Measurements from ENCODE around the gene SNX22. TPM values are rescaled to one million over a fixed set of nuclear protein-coding genes. Genes with fewer than 3 reads are reported as not detected.
A peak's percentile ranks its signal among the peaks of the same experiment; 100 is the strongest.

SNX22 gene
- total and polyA plus RNA-seq, 9 of the 15 experiments (the other 6 are each of a cell fraction or from before 2014, with no cell fraction given) = 0.91 to 3.0 (median 2.0) TPM

DNA sequence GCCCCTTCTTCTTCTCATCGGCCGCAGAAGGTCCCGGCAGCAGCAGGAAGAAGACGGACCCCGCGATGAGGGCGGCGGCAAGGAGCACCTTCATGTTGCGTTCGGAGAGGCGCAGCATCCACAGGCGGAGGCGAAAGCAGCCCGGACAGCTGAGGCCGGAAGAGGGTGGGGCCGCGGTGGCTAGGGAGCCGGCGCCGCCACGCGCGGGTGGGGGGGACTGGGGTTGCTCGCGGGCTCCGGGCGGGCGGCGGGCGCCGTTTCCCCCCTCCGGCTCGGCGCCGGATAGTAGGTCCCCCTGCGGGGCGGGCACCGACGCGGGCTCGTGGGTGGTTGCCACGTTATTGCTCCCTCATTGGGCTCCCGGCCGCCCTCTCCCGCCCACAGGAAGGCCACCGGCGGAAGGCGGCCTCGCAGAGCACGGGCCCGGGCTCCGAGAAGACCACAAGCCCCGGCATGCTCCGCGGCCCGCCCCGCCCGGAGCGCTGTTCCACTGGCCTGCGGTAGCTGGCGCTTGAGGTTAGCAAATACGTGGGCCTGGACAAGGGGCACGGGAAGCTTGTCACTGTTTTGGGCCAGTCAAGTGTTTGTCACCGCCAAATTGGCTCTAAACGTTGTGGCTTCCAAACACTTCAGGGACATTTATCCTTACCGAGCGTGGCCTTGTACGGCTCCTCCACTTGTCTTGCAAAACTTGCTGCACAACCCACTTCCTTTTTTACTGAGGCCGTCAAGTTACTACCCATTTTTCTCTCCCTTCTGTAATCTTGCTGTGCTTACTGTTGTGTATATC lies 11.5 kb downstream of the SNX22 start, which contains the start of gene PPIB (continued):
- TF ChIP-seq GATAD2A (IDR thresholded peaks at IDR 0.05) (no peak), KLF13 (tag; IDR thresholded peaks at IDR 0.05; ENCODE audit: borderline replicate concordance, low read depth) (peak; percentile 43; the same call in 1 of the 2 replicates), POLR2AphosphoS2 (IDR thresholded peaks at IDR 0.05; ENCODE audit: low read length) (no peak; the same call in 1 of the 2 replicates), NBN (IDR thresholded peaks at IDR 0.05; ENCODE audit: low read depth) (peak; percentile 64; the same call in 1 of the 2 replicates), STAT5A (IDR thresholded peaks at IDR 0.05; ENCODE audit: borderline replicate concordance, low read length) (no peak), HOXB6 (CRISPR knock-in tag; IDR thresholded peaks at IDR 0.05; ENCODE audit: borderline replicate concordance) (no peak), PTBP1 (IDR thresholded peaks at IDR 0.05; ENCODE audit: low read depth, low read length) (no peak), ZNF384 (IDR thresholded peaks at IDR 0.05; ENCODE audit: low read depth, low read length) (no peak; the same call in 1 of the 2 replicates), SLC30A9 (CRISPR knock-in tag; IDR thresholded peaks at IDR 0.05) (no peak), ZNF23 (CRISPR knock-in tag; IDR thresholded peaks at IDR 0.05) (no peak), HEY1 (CRISPR knock-in tag; IDR thresholded peaks at IDR 0.05; ENCODE audit: borderline replicate concordance) (no peak), ZNF830 (CRISPR knock-in tag; IDR thresholded peaks at IDR 0.05) (no peak), NR3C1 (CRISPR knock-in tag; IDR thresholded peaks at IDR 0.05) (no peak), ZNF143 (CRISPR knock-in tag; IDR thresholded peaks at IDR 0.05) (peak; percentile 91), RUNX1 (IDR thresholded peaks at IDR 0.05; ENCODE audit: low read depth) (no peak), MEF2D (tag; conservative IDR thresholded peaks at IDR 0.05; ENCODE audit: low read depth) (no peak)
- TF ChIP-seq, protein P1, sequence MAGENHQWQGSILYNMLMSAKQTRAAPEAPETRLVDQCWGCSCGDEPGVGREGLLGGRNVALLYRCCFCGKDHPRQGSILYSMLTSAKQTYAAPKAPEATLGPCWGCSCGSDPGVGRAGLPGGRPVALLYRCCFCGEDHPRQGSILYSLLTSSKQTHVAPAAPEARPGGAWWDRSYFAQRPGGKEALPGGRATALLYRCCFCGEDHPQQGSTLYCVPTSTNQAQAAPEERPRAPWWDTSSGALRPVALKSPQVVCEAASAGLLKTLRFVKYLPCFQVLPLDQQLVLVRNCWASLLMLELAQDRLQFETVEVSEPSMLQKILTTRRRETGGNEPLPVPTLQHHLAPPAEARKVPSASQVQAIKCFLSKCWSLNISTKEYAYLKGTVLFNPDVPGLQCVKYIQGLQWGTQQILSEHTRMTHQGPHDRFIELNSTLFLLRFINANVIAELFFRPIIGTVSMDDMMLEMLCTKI (IDR thresholded peaks at IDR 0.05; ENCODE audit: partially characterized antibody) = no peak
- TF ChIP-seq, protein P2, sequence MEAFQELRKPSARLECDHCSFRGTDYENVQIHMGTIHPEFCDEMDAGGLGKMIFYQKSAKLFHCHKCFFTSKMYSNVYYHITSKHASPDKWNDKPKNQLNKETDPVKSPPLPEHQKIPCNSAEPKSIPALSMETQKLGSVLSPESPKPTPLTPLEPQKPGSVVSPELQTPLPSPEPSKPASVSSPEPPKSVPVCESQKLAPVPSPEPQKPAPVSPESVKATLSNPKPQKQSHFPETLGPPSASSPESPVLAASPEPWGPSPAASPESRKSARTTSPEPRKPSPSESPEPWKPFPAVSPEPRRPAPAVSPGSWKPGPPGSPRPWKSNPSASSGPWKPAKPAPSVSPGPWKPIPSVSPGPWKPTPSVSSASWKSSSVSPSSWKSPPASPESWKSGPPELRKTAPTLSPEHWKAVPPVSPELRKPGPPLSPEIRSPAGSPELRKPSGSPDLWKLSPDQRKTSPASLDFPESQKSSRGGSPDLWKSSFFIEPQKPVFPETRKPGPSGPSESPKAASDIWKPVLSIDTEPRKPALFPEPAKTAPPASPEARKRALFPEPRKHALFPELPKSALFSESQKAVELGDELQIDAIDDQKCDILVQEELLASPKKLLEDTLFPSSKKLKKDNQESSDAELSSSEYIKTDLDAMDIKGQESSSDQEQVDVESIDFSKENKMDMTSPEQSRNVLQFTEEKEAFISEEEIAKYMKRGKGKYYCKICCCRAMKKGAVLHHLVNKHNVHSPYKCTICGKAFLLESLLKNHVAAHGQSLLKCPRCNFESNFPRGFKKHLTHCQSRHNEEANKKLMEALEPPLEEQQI (IDR thresholded peaks at IDR 0.05) = no peak
- TF ChIP-seq, protein P3, sequence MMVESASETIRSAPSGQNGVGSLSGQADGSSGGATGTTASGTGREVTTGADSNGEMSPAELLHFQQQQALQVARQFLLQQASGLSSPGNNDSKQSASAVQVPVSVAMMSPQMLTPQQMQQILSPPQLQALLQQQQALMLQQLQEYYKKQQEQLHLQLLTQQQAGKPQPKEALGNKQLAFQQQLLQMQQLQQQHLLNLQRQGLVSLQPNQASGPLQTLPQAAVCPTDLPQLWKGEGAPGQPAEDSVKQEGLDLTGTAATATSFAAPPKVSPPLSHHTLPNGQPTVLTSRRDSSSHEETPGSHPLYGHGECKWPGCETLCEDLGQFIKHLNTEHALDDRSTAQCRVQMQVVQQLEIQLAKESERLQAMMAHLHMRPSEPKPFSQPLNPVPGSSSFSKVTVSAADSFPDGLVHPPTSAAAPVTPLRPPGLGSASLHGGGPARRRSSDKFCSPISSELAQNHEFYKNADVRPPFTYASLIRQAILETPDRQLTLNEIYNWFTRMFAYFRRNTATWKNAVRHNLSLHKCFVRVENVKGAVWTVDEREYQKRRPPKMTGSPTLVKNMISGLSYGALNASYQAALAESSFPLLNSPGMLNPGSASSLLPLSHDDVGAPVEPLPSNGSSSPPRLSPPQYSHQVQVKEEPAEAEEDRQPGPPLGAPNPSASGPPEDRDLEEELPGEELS (CRISPR knock-in tag; IDR thresholded peaks at IDR 0.05; ENCODE audit: borderline replicate concordance) = no peak
- TF ChIP-seq, protein P4, sequence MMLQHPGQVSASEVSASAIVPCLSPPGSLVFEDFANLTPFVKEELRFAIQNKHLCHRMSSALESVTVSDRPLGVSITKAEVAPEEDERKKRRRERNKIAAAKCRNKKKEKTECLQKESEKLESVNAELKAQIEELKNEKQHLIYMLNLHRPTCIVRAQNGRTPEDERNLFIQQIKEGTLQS (IDR thresholded peaks at IDR 0.05) = no peak
- TF ChIP-seq, protein P4 (CRISPR knock-in tag; conservative IDR thresholded peaks at IDR 0.05) = no peak

All from K562 (cell line).